GM21447 (cell line): Measurements from ENCODE around the gene ISG15.

Experiments
- ATAC-seq: cut with Tn5 transposase; IDR thresholded peaks from one replicate; pipeline ENCODE4 v1.9.1; 2021; ENCODE audit not compliant: unreplicated experiment

ISG15 gene

GRCh38 chr1:1013105-1013921 lies at the start of gene ISG15:
Gene ISG15 (plus strand): TSS chr1:1013497. CDS start chr1:1013574, 77 bp downstream.
- peak; percentile 76 for ATAC-seq

DNA sequence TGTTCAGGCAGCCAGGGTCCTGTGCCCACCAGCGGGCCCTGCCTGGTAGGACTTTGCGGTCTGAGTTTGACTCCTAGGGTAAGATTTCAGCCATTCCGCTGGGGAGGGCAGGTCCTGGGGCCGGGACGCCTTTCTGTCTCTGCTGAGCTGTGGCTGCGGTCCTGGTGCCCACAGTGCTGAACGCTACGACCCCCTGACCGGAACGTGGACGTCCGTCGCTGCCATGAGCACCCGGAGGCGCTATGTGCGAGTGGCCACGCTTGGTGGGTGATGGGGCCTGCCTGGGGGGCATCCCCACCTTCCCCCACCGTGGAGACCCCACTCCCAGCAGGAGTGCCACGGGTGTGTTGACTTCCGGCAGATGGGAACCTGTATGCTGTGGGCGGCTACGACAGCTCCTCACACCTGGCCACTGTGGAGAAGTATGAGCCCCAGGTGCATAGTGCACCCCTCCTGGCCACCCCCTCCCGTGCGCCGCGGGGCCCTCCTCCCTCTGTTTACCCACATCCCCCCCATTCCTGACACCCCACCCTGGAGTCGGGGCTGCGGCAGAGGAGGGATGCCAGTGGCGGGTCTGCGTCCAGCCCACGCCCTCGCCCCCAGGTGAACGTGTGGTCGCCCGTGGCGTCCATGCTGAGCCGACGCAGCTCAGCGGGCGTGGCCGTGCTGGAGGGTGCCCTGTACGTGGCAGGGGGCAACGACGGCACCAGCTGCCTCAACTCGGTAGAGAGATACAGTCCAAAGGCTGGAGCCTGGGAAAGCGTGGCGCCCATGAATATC lies 49.4 kb upstream of the ISG15 start:
- no peak for ATAC-seq

DNA sequence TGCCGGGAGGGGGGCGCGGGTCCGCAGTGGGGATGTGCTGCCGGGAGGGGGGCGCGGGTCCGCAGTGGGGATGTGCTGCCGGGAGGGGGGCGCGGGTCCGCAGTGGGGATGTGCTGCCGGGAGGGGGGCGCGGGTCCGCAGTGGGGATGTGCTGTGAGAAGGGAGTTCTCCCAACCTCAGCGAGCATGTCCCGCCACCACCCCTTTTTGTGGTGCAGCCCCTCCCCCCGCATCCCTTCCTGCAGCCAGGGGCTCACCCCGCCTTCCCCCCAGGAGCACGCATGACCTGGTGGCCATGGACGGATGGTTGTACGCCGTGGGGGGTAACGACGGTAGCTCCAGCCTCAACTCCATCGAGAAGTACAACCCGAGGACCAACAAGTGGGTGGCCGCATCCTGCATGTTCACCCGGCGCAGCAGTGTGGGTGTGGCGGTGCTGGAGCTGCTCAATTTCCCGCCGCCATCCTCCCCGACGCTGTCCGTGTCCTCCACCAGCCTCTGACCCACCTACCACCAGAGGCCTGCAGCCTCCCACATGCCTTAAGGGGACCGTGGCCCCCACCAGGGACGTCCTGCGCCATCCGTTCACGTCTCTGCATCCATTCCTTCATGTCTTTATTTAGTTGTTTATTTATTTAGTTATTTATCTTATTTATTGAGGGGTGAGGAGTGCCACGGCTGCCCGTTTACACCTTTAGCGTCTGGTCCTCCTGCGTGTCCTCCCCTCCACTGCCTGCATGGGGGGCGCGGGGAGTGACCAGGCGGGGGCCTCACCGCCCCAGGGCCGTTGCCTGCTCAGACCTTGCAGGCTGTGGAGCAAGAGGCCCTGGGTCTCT lies 48.4 kb upstream of the ISG15 start:
- ATAC-seq: no peak

DNA sequence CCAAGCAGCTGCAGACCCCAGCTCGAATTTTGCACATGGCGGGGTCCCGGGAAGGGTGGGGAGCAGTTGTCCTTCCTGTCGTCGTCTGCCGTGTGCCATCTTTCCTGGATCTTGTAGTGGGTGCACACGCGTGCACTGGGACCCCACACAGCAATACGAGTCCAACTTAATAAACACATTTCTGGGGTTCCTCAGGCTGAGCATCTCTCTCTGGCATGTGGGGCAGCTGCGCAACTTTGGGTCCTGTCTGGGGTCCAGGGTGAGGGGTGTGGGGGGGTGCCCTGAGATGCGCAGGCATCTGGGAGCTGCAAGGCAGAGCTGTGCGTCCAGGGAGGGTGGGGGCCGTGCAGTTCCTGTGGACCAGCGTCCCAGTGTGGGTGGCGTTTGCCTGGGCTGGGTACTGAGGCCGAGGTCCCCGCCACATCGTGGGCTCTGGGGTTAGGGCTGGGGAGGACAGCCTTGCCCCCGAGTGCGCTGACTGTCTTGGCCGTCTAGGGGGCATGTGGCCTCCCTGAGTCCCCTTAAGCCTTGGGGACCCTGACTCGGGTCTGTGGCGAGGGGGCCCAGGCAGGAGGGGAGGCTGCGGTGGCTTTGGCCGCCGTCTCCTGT lies 47.7 kb upstream of the ISG15 start:
- no peak for ATAC-seq

- ATAC-seq: peak; percentile 39
Measured at GRCh38 chr1:966135-966703, 47.1 kb upstream of the ISG15 start, which contains the start of gene PLEKHN1. Gene PLEKHN1 (plus strand): TSS chr1:966482. CDS start chr1:966532, 50 bp downstream.

- peak; percentile 71 for ATAC-seq
Measured at GRCh38 chr1:966704-967300, 46.5 kb upstream of the ISG15 start.

DNA sequence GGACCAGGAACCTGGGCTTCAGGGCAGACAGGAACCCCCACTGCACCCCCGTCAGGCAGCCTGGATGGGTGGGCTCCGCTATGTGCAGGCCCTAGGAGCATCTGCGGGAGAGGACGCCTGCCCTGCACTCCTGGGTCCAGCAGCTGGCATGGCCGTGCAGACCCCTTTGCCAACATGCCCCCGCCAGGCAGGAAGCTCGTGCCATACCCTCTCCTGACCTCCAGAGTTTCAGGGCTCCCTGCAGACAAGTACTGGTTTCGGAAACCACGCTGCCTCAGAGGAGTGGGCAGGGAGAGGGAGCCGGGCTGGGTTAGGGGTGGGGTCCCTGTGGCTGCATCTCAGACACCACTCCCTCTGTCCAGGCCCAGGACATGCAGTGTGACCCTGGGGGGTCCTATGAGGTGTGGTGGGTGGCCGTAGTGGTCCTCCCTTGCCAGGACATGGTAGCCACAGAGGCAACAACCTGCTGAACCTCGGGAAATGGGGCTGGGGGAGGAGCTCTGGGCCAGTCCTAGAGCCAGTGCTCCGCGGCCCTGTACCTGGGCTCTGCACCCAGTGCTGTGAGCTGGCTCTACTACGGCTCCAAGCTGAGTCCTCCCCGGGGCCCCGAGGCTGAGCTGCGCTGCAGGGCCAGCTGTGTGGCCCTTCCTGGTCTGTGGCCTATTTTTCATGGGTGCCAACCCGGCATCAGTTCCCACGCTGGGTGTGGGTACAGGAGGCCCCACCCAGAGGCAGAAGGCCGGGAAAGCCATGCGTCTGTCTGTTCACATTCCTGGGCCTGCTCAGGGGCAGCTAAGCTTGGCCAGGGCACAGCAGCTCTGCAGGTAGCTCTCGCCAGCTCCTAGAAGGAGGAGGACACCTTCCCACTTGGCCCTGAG lies 45.6 kb upstream of the ISG15 start:
- no peak for ATAC-seq

DNA sequence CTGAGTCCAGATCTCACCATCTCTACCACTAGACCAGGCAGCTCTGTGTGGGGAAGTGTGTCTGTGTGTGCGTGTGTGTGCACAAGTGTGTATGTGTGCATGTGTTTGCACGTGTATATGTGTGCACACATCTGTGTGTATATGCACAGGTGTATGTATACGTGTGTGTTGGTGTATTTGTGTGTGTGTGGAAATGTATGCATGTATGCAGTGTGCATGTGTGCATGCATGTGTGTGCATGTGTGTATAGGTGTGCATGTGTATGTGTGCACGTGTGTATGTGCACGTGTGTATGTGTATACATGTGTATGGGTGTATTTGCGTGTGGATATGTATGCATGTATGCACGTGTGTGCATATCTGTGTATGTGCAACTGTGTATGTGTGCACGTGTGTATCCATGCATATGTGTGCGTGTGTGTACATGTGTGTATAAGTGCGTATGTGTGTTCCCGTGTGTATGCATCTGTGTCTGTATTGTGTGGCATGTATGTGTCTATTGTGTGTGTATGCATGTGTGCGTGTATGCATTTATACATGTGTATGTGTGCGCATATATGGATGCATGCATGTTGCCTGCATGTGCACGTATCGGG lies 43.9 kb upstream of the ISG15 start:
- no peak for ATAC-seq

- no peak for ATAC-seq
Measured at GRCh38 chr1:970242-970972, 42.9 kb upstream of the ISG15 start.

GRCh38 chr1:970973-971730 lies 42.1 kb upstream of the ISG15 start:
- no peak for ATAC-seq

GRCh38 chr1:971751-972506 lies 41.4 kb upstream of the ISG15 start:
- no peak for ATAC-seq

DNA sequence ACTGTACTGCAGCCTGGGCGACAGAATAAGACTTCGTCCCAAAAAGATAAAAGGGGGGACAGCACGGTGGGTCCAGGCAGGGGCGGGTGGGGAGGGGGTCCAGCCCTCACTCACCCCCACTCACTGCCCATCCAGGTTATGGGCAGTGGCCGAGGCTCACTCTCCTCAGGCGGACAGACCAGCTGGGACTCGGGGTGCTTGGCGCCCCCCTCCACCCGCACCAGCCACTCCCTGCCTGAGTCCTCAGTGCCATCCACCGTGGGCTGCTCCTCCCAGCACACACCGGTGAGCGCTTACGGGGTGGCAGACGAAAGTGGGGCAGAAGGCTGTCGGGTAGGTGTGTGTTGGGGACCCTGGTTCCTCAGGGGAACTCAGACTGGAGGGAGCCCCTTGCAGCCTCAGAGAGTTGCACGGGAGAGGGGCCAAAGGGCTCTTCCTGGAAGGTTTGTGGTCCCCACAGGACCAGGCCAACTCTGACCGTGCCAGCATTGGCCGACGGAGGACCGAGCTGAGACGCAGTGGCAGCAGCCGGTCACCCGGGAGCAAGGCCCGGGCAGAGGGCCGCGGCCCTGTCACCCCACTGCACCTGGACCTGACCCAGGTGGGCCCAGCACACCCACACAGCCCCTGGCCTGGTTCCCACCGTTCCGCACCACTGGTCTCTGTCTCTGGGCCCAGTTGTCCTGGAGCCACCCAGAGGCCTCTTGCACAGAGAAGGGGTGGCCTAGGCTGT lies 40.4 kb upstream of the ISG15 start:
- ATAC-seq: no peak

- no peak for ATAC-seq
Measured at GRCh38 chr1:973459-974292, 39.6 kb upstream of the ISG15 start.

- no peak for ATAC-seq
Measured at GRCh38 chr1:974293-974640, 39.0 kb upstream of the ISG15 start.

GRCh38 chr1:974687-975328 lies 38.5 kb upstream of the ISG15 start:
- no peak for ATAC-seq
